HEK293T (cell line): ENCODE results near the gene RCOR3.

Source experiments
- CTCF ChIA-PET: fragments of 350-600 bp; formaldehyde crosslinking; extraction: SDS; loops from one replicate; lab custom pipeline; 2021; ENCODE audit warnings: antibody characterized with exemption, inconsistent platforms; lab: Yijun Ruan, JAX
- POLR2A ChIA-PET: fragments of 350-600 bp; formaldehyde crosslinking; extraction: SDS; loops from one replicate; lab custom pipeline; 2020; ENCODE audit warnings: antibody characterized with exemption, inconsistent platforms; lab: Yijun Ruan, JAX
- DNase-seq: peaks from one replicate; pipeline ENCODE4 v3.0.0; 2012; ENCODE audit warnings: mixed read lengths; ENCODE audit errors: extremely low spot score
- ARNT ChIP-seq: fragments of 450-650 bp; IDR thresholded peaks from 2 replicates; pipeline ENCODE4 v1.6.1; 2017; ENCODE audit warnings: mild to moderate bottlenecking
- BHLHE40 ChIP-seq: fragments of 450-650 bp; IDR thresholded peaks from 2 replicates; pipeline ENCODE4 v1.6.1; 2016; ENCODE audit warnings: mild to moderate bottlenecking, moderate library complexity, borderline replicate concordance
- CTBP1 ChIP-seq: fragments of 450-650 bp; IDR thresholded peaks from 2 replicates; pipeline ENCODE4 v1.6.1; 2016; ENCODE audit warnings: borderline replicate concordance
- ELF4 ChIP-seq: fragments of 450-650 bp; IDR thresholded peaks from 2 replicates; pipeline ENCODE4 v1.6.1; 2017; ENCODE audit warnings: antibody characterized with exemption
- FOXA1 ChIP-seq: fragments of 450-650 bp; IDR thresholded peaks from 2 replicates; pipeline ENCODE4 v1.6.1; 2016; ENCODE audit warnings: mild to moderate bottlenecking
- FOXK2 ChIP-seq: fragments of 450-650 bp; IDR thresholded peaks from 2 replicates; pipeline ENCODE4 v1.6.1; 2016; ENCODE audit warnings: mild to moderate bottlenecking
- FOXM1 ChIP-seq: fragments of 450-650 bp; IDR thresholded peaks from 2 replicates; pipeline ENCODE4 v1.6.1; 2017; ENCODE audit warnings: mild to moderate bottlenecking, borderline replicate concordance
- HDGF ChIP-seq: fragments of 450-650 bp; IDR thresholded peaks from 2 replicates; pipeline ENCODE4 v1.6.1; 2017; ENCODE audit warnings: antibody characterized with exemption, borderline replicate concordance
- L3MBTL2 ChIP-seq: fragments of 450-650 bp; conservative IDR thresholded peaks from 2 replicates; pipeline ENCODE4 v1.6.1; 2016; ENCODE audit warnings: mild to moderate bottlenecking
- LEF1 ChIP-seq: fragments of 450-650 bp; IDR thresholded peaks from 2 replicates; pipeline ENCODE4 v1.6.1; 2017; ENCODE audit warnings: mild to moderate bottlenecking, borderline replicate concordance
- NFRKB ChIP-seq: fragments of 450-650 bp; IDR thresholded peaks from 2 replicates; pipeline ENCODE4 v1.6.1; 2016; ENCODE audit warnings: mild to moderate bottlenecking, moderate library complexity
- SP1 ChIP-seq: fragments of 450-650 bp; IDR thresholded peaks from 2 replicates; pipeline ENCODE4 v1.6.1; 2017
- SUZ12 ChIP-seq: fragments of 450-650 bp; IDR thresholded peaks from 2 replicates; pipeline ENCODE4 v1.6.1; 2016; ENCODE audit warnings: mild to moderate bottlenecking
- TARDBP ChIP-seq: fragments of 450-650 bp; IDR thresholded peaks from 2 replicates; pipeline ENCODE4 v1.6.1; 2016
- ZNF384 ChIP-seq: fragments of 450-650 bp; IDR thresholded peaks from 2 replicates; pipeline ENCODE4 v1.6.1; 2016
- TF ChIP-seq, protein P1 (sequence below): fragments of 450-650 bp; IDR thresholded peaks from 2 replicates; pipeline ENCODE4 v1.6.1; 2016

The RCOR3 gene

DNA sequence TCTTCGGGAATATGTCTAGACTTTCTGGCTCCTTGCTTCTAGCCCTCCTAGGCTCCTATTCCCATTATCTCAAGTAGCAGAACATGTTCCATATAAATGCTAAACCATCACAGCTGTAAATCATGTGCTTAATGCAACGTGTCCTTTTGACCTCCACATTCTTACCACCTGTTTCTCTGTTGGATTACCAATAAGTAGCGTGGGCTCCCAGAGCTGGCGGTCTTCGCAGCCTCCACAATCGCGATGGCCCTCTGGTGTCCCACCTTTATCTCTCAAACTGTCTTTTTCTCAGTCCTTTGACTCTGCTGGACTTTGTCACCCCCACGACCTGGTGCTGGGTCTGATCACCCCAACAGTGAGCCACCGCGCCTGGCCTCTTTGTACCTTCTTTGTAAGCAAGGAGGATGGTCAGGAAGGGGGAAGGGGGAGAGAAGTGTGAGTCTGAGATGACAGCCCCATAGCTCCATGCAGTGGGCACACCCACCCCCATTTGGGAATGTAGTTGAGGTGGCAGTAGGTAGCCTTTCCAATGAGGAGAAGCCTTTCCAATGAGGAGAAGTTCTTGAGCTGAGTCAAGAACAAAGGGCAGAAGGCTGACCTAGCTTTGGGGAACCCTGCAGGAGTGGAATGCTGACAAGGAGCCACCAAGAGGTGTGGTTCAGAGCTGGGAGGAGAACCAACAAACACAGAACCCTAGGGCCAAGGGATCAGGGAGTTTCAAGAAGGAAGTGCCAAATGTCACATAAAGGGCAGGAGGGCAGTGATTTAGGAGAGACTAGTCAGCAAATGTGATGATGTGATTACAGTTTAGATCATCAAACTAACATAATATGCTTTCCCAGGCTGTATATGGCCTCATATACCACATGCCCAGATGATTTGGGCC is 81.7 kb downstream of the RCOR3 start:
- DNase-seq: no peak
- TF ChIP-seq L3MBTL2: no peak
- TF ChIP-seq FOXK2: no peak
- ChIA-PET POLR2A (interaction anchor here (0.8 kb wide), 1 partner anchor 14 kb away, joined by 4 read pairs; the partner anchor contains the start of gene TRAF5), CTCF (no interaction called here)

DNA sequence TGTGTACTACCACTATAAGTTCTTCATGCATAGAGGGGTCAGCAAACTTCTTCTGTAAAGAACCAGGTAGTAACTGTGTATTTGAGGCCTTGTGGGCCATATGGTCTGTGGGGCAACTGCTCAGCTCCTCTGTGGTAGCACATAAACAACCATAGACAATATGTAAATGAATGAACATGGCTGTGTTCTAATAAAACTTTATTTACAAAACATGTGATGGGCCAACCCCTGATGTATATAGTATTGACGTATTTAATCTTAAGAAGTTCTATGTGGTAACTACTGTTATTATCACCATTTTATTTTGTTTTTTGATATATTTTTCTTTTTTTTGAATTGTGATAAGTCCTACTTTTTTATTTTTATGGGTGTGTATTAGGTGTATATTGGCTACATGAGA is 82.8 kb downstream of the RCOR3 start:
- no peak for TF ChIP-seq FOXM1
- TF ChIP-seq SP1: no peak
- TF ChIP-seq NFRKB: no peak
- POLR2A ChIA-PET: no interaction called here
- CTCF ChIA-PET: no interaction called here
- no peak for DNase-seq

DNA sequence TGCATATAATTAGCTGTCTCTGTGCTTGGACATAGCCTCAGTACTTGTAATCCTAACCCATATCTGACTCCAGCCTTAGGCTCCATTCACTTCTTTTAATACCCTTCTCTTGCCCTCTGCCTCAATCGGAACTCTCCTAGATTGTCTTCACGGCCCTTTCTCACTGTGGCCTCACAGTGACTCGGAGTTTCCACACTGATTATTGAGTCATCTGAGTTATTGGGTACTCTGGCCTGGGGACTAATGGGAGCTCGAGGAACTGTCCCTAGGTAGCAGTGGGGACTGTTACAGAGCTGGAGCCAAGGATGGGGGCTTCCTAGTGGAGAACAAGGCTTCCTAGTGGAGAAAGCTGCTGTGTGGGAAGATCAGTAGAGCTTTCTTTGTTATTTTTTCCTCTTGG is 84.4 kb downstream of the RCOR3 start:
- TF ChIP-seq BHLHE40 (no peak), ARNT (no peak), L3MBTL2 (no peak), LEF1 (no peak), FOXK2 (no peak), FOXM1 (no peak)
- DNase-seq: no peak
- CTCF ChIA-PET: interaction anchor here (0.9 to 1.5 kb wide), 2 partner anchors 127 to 133 kb away, joined by 3 to 5 read pairs; no protein-coding TSS in a partner anchor
- POLR2A ChIA-PET: no interaction called here

DNA sequence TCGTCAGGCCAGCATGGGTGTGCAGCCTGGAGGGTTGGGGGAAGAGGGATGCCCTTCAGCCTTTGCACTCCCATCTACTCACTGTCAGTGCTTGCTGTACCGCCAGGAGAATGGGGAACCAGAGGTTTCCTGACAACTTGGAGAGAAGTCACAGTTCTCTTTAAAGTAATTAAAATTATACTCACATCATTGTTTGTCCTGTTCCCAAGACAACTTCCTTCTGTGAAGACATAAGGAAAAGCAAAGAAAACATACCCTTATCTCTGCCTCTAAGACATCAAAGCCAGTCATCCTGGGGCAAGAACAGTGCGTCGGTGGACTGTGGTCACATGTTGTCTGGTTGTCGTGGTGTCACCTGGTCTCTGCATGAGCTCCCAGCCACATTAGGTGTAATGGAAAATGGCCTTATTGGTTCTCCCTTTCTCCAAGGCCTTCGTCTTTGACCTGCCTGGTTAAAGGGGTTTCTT is 85.0 kb downstream of the RCOR3 start:
- ChIA-PET POLR2A (no interaction called here), CTCF (interaction anchor here (0.5 to 1.5 kb wide), 3 partner anchors 46 to 132 kb away, joined by 3 to 5 read pairs (median 4); no protein-coding TSS in a partner anchor)
- DNase-seq: no peak
- TF ChIP-seq CTBP1 (no peak), FOXM1 (no peak), FOXA1 (no peak), ELF4 (no peak), LEF1 (no peak), SUZ12 (no peak), FOXK2 (no peak), HDGF (no peak)

DNA sequence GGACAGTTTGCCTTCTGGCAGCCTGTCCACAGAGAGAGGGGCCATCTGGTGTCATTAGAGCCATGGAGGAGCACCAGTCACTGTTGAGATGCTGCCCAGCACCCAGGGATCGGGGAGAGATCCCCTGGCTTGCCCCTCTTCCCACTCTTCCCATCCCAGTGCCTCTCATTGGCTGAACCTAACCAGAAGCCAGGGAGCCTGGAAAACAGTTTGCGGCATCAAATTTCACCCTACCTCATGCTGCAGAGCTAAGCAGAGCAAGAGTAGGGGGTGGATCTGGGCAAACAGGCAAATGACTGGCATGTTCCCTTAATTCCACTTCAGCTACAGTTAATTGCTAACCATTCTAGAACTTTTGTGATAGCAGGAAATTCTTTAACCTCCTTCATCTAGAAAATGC is 86.6 kb downstream of the RCOR3 start:
- TF ChIP-seq TARDBP (no peak), BHLHE40 (no peak), ZNF384 (no peak), HDGF (no peak), NFRKB (no peak), FOXA1 (no peak), FOXM1 (no peak), L3MBTL2 (peak; percentile 53; the same call in 1 of the 2 replicates), SUZ12 (no peak), FOXK2 (no peak), ELF4 (no peak)
- TF ChIP-seq, protein P1, sequence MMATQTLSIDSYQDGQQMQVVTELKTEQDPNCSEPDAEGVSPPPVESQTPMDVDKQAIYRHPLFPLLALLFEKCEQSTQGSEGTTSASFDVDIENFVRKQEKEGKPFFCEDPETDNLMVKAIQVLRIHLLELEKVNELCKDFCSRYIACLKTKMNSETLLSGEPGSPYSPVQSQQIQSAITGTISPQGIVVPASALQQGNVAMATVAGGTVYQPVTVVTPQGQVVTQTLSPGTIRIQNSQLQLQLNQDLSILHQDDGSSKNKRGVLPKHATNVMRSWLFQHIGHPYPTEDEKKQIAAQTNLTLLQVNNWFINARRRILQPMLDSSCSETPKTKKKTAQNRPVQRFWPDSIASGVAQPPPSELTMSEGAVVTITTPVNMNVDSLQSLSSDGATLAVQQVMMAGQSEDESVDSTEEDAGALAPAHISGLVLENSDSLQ: 0 out of 2 replicates have a peak, but pooled peaks have one; percentile 12
- DNase-seq: no peak
- CTCF ChIA-PET: interaction anchor here (2.1 kb wide), 1 partner anchor 22 kb away, joined by 8 read pairs; no protein-coding TSS in a partner anchor
- POLR2A ChIA-PET: no interaction called here

DNA sequence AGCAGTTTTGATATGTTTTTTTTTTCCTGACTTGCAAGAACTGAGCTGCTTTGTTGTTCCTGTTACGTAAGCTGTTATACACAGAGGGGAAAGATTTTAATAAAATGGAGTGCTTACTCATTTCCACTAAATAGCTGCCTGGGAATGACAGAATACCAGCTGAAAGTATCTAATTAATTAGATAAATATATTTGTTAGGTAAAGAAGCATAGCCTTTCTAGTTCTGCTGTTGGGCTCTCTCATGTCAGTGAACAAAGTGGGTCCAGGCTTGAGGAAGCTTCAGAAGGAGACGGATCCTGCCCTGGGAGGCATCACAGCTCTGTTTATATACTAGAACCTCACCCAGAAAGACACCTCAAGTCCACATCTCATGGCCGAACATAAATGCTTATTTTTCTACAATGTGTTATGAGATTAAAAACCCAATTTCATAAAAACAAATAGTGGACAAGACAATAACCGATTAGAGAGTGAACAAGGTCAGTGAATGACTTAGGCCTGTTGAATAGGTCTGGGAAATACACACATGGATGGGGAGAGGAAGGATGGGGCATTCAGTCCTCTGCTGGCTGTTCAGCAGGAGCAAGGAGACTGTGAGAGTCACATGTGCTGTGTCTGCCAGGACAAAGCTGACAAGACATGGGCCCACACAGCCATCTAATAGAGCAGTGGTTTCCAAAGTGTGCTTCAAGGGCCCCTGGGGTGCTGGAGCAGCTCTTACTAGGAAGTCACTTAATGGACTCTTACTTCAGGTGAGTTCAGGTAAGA is 88.1 kb downstream of the RCOR3 start:
- ChIA-PET CTCF (interaction anchor here (1.2 to 2.1 kb wide), 2 partner anchors 21 to 24 kb away, joined by 4 to 8 read pairs; partner anchors contain the start of gene TRAF5), POLR2A (no interaction called here)
- DNase-seq: no peak
- TF ChIP-seq SUZ12 (no peak), CTBP1 (no peak), LEF1 (no peak), BHLHE40 (no peak)

DNA sequence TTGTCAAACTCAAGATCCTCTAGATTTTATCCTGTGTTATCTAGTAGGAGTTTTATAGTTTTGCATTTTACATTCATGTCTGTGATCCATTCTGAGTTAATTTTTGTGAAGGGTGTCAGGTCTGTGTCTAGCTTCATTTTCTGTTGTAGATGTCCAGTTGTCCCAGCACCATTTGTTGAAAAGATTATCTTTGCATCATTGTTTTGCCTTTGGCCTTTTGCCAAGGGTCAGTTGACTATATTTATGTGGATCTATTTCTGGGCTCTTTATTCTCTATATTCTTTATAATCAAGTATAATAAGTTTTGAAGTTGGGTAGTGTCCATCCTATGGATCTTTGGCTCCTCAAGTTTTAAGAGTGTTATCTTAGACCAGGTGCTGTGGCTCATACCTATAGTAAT is 89.4 kb downstream of the RCOR3 start:
- ChIA-PET CTCF (no interaction called here), POLR2A (no interaction called here)
- no peak for TF ChIP-seq ELF4
- no peak for TF ChIP-seq FOXA1
- TF ChIP-seq BHLHE40: no peak
- TF ChIP-seq FOXK2: no peak
- TF ChIP-seq ZNF384: no peak
- no peak for TF ChIP-seq L3MBTL2
- TF ChIP-seq NFRKB: no peak
- TF ChIP-seq HDGF: no peak
- TF ChIP-seq SP1: no peak
- no peak for TF ChIP-seq CTBP1
- TF ChIP-seq, protein P1: no peak
- TF ChIP-seq LEF1: no peak
- no peak for TF ChIP-seq TARDBP
- TF ChIP-seq SUZ12: no peak
- no peak for DNase-seq
